PC-9 (cell line): ENCODE data around the gene MRPL17. TPM values are rescaled to one million over a fixed set of nuclear protein-coding genes. Genes with fewer than 3 reads are reported as not detected.

ENCODE experiments used
- BruUV-seq: library from RNA; stranded (reverse); fragments of 400-500 nt; replicated peaks from 2 replicates; lab custom pipeline; 2021; lab: Mats Ljungman, UMichigan
- CTCF ChIA-PET: fragments of 300-600 bp; sonication (Branson Sonifier 250); formaldehyde crosslinking; loops from one replicate; lab custom pipeline; 2022; ENCODE audit warnings: antibody characterized with exemption; lab: Charles Lee
- POLR2A ChIA-PET: fragments of 300-600 bp; sonication (Branson Sonifier 250); formaldehyde crosslinking; loops from one replicate; lab custom pipeline; 2022; ENCODE audit warnings: antibody characterized with exemption; ENCODE audit not compliant: unreplicated experiment; lab: Charles Lee
- DNase-seq, 2 experiments: peaks; one replicate each; pipeline versions ENCODE4 v3.0.0 to v3.0.0-alpha.2; 2015 to 2022; ENCODE audit warnings: mixed read lengths in 1 of 2
- H2AFZ ChIP-seq: fragments of 200-600 bp; sonication (generic); 2 replicates; pipeline ENCODE4 v1.8.1; 2017; ENCODE audit warnings: antibody characterized with exemption
- H3F3A ChIP-seq: fragments of 200-600 bp; sonication (generic); 2 replicates; pipeline ENCODE4 v1.8.1; 2017; ENCODE audit warnings: antibody characterized with exemption, mild to moderate bottlenecking, low read depth; ENCODE audit not compliant: insufficient read depth
- H3K27ac ChIP-seq: fragments of 200-600 bp; sonication (generic); 2 replicates; pipeline ENCODE4 v1.6.1; 2016; ENCODE audit warnings: mixed run types
- H3K27me3 ChIP-seq: fragments of 200-600 bp; sonication (generic); 2 replicates; pipeline ENCODE4 v1.6.1; 2016; ENCODE audit warnings: low read depth, mixed run types; ENCODE audit not compliant: insufficient read depth
- H3K36me3 ChIP-seq: fragments of 200-600 bp; sonication (generic); 2 replicates; pipeline ENCODE4 v1.6.1; 2016; ENCODE audit warnings: low read depth, mixed run types
- H3K4me1 ChIP-seq: fragments of 200-600 bp; sonication (generic); replicated peaks from 2 replicates; pipeline ENCODE4 v1.6.1; 2016; ENCODE audit warnings: mixed run types; ENCODE audit not compliant: insufficient read depth
- H3K4me2 ChIP-seq: fragments of 200-600 bp; sonication (generic); 2 replicates; pipeline ENCODE4 v1.6.1; 2017; ENCODE audit warnings: mixed run types
- H3K4me3 ChIP-seq: fragments of 200-600 bp; sonication (generic); 2 replicates; pipeline ENCODE4 v1.6.1; 2016; ENCODE audit warnings: mixed run types
- H3K79me2 ChIP-seq: fragments of 200-600 bp; sonication (generic); 2 replicates; pipeline ENCODE4 v1.6.1; 2017; ENCODE audit warnings: low read depth, mixed run types
- H3K9me2 ChIP-seq: fragments of 200-600 bp; sonication (generic); 2 replicates; pipeline ENCODE4 v1.8.1; 2017; ENCODE audit warnings: mild to moderate bottlenecking; ENCODE audit not compliant: insufficient read depth
- H3K9me3 ChIP-seq: fragments of 200-600 bp; sonication (generic); 2 replicates; pipeline ENCODE4 v1.8.1; 2016; ENCODE audit warnings: low read depth; ENCODE audit not compliant: insufficient read depth
- H4K20me1 ChIP-seq: fragments of 200-600 bp; sonication (generic); 2 replicates; pipeline ENCODE4 v1.8.1; 2017; ENCODE audit not compliant: insufficient read depth
- CTCF ChIP-seq: fragments of 200-600 bp; sonication (generic); conservative IDR thresholded peaks from 2 replicates; pipeline ENCODE4 v1.6.1; 2017; ENCODE audit warnings: mixed run types, antibody characterized with exemption, mild to moderate bottlenecking, moderate library complexity
- EZH2 ChIP-seq: fragments of 200-600 bp; sonication (generic); IDR thresholded peaks from 2 replicates; pipeline ENCODE4 v1.8.0; 2017; ENCODE audit warnings: antibody characterized with exemption, low read depth
- intact Hi-C: fragments of 100-400 bp; cut with micrococcal nuclease; formaldehyde crosslinking; loops from one replicate; pipeline ENCODE4 v1.10.0; 2022; ENCODE audit not compliant: unreplicated experiment
- total RNA-seq: library from RNA; stranded (reverse); gene quantifications from 2 replicates; pipeline ENCODE4 v1.2.3, GENCODE V29; 2021

Gene MRPL17
- total RNA-seq, 1 experiment from 2014 or later: 35.5 TPM

- H2AFZ ChIP-seq: no peak overlapping the region
- no peaks in the 10 kb centered on the region for H4K20me1 ChIP-seq
- H3K9me3 ChIP-seq: no peaks in the 10 kb centered on the region
- H3K4me3 ChIP-seq: no peak overlapping the region
- H3K27ac ChIP-seq: no peak overlapping the region
- no peaks in the 10 kb centered on the region for H3K79me2 ChIP-seq
- BruUV-seq: no TSS peak
- H3K4me2 ChIP-seq: no peak overlapping the region
- TF ChIP-seq CTCF: no peak
- no peak for TF ChIP-seq EZH2
- no peak for DNase-seq
- no peaks in the 10 kb centered on the region for H3K9me2 ChIP-seq
- CTCF ChIA-PET: no interaction called here
- POLR2A ChIA-PET: no interaction called here
- intact Hi-C loops: no loop called here
- no peaks in the 10 kb centered on the region for H3K27me3 ChIP-seq
- no peaks in the 10 kb centered on the region for H3K36me3 ChIP-seq
- no peaks in the 10 kb centered on the region for H3K4me1 ChIP-seq
- no peaks in the 10 kb centered on the region for H3F3A ChIP-seq
Measured at GRCh38 chr11:6655020-6655789, 27.9 kb downstream of the MRPL17 start.

GRCh38 chr11:6654281-6655019 lies 28.7 kb downstream of the MRPL17 start:
- CTCF ChIA-PET: no interaction called here
- no peak overlapping the region for H2AFZ ChIP-seq

GRCh38 chr11:6653656-6654055 lies 29.5 kb downstream of the MRPL17 start:
- no TSS peak for BruUV-seq
- CTCF ChIA-PET: no interaction called here
- no peak overlapping the region for H3K4me2 ChIP-seq

More at GRCh38 chr11:6654281-6655019, 28.7 kb downstream of the MRPL17 start:
- Histone ChIP-seq H3K27ac (no peak overlapping the region), H3K27me3 (0 out of 2 replicates have a peak, but pooled peaks cover 2% of the 10 kb centered on the region), H3K9me3 (no peaks in the 10 kb centered on the region), H3K36me3 (no peaks in the 10 kb centered on the region), H3K4me2 (no peak overlapping the region), H3K4me3 (no peak overlapping the region), H3K9me2 (no peaks in the 10 kb centered on the region), H4K20me1 (no peaks in the 10 kb centered on the region), H3K4me1 (no peaks in the 10 kb centered on the region), H3F3A (no peaks in the 10 kb centered on the region), H3K79me2 (no peaks in the 10 kb centered on the region)
- POLR2A ChIA-PET: no interaction called here
- no peak for DNase-seq
- TF ChIP-seq CTCF (no peak), EZH2 (no peak)
- BruUV-seq: no TSS peak
- intact Hi-C loops: no loop called here

More at GRCh38 chr11:6653656-6654055, 29.5 kb downstream of the MRPL17 start:
- Histone ChIP-seq H3K9me2 (no peaks in the 10 kb centered on the region), H3K27me3 (peaks cover 2% of the 10 kb centered on the region; the same call in 1 of the 2 replicates), H2AFZ (no peak overlapping the region), H3F3A (no peaks in the 10 kb centered on the region), H4K20me1 (no peaks in the 10 kb centered on the region), H3K36me3 (no peaks in the 10 kb centered on the region), H3K4me3 (no peak overlapping the region), H3K4me1 (no peaks in the 10 kb centered on the region), H3K27ac (no peak overlapping the region), H3K79me2 (no peaks in the 10 kb centered on the region), H3K9me3 (no peaks in the 10 kb centered on the region)
- TF ChIP-seq CTCF: no peak
- intact Hi-C loops: no loop called here
- POLR2A ChIA-PET: no interaction called here
- no peak for DNase-seq
